ENCODE data around the gene DCLK1. TPM values are rescaled to one million over a fixed set of nuclear protein-coding genes. Genes with fewer than 3 reads are reported as not detected.

DCLK1 gene
- total RNA-seq, 4 donors from 2014 or later: 3.8 to 10.0 (median 8.2) TPM

DNA sequence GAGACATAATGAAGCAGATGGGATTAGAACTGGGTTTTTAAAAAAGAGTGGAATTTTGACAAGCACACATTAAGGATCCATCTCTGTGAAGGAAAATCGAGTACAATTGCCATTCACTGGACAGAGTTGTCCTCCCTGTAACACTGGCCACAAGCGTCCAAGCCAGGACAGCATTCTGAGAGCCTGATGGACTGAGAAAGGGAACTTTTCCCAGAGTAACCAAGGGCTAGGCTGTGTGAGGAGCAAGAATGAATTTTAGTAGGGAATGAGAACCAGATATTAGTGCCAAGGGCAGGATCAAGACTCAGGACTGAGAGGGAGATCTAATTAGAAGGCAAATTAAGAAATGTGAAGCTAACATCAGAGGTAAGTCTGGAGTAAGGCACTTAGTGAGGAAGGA, 73.1 kb downstream of the DCLK1 start:
- ATAC-seq (no peak), DNase-seq (no peak)
- H3K9me3 ChIP-seq: no peaks in the 10 kb centered on the region
- in situ Hi-C loops (cut with MboI; ENCODE audit: low sequenced_read_pairs in 4 of 4) (no loop called here), intact Hi-C loops (cut with DNase I; ENCODE audit: low total_unique reads) (no loop called here)
- H3K4me3 ChIP-seq: no peak overlapping the region
- TF ChIP-seq, protein P1, sequence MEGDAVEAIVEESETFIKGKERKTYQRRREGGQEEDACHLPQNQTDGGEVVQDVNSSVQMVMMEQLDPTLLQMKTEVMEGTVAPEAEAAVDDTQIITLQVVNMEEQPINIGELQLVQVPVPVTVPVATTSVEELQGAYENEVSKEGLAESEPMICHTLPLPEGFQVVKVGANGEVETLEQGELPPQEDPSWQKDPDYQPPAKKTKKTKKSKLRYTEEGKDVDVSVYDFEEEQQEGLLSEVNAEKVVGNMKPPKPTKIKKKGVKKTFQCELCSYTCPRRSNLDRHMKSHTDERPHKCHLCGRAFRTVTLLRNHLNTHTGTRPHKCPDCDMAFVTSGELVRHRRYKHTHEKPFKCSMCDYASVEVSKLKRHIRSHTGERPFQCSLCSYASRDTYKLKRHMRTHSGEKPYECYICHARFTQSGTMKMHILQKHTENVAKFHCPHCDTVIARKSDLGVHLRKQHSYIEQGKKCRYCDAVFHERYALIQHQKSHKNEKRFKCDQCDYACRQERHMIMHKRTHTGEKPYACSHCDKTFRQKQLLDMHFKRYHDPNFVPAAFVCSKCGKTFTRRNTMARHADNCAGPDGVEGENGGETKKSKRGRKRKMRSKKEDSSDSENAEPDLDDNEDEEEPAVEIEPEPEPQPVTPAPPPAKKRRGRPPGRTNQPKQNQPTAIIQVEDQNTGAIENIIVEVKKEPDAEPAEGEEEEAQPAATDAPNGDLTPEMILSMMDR (IDR thresholded peaks at IDR 0.05 in 4 of 5, conservative IDR thresholded peaks at IDR 0.05 in 1 of 5): no peak
- TF ChIP-seq POLR2A (IDR thresholded peaks at IDR 0.05): no peak
- no peak overlapping the region for H3K27ac ChIP-seq
- H3K4me1 ChIP-seq: no peaks in the 10 kb centered on the region
- no peaks in the 10 kb centered on the region for H3K27me3 ChIP-seq
- H3K36me3 ChIP-seq: no peaks in the 10 kb centered on the region

DNA sequence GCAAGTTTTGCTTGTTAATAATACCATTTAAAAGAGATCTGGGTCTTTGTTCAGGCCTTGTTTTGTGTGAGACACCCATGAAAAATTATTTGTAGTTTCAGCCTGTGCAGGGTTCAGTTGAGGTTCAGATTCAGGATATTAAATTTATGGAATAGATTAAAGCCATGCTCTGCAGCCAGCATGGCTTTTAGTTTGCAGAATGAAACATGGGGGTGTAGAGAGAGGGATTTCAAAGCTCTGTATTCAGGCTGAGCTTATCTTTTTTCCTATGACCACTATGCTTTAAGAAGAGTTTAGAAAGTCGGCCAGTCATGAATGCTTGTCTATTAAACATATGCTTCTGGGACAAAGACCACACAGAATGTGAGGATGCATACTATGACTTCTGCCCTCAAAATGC, 73.6 kb downstream of the DCLK1 start:
- DNase-seq: no peak
- no peak overlapping the region for H3K27ac ChIP-seq
- intact Hi-C loops (cut with DNase I; ENCODE audit: low total_unique reads) (no loop called here), in situ Hi-C loops (cut with MboI; ENCODE audit: low sequenced_read_pairs in 4 of 4) (no loop called here)
- H3K27me3 ChIP-seq: no peaks in the 10 kb centered on the region
- H3K4me1 ChIP-seq: no peaks in the 10 kb centered on the region
- no peaks in the 10 kb centered on the region for H3K9me3 ChIP-seq
- no peaks in the 10 kb centered on the region for H3K36me3 ChIP-seq
- H3K4me3 ChIP-seq: no peak overlapping the region
- no peak for ATAC-seq
- TF ChIP-seq POLR2A (IDR thresholded peaks at IDR 0.05): no peak
- TF ChIP-seq, protein P1 (IDR thresholded peaks at IDR 0.05 in 4 of 5, conservative IDR thresholded peaks at IDR 0.05 in 1 of 5): no peak

DNA sequence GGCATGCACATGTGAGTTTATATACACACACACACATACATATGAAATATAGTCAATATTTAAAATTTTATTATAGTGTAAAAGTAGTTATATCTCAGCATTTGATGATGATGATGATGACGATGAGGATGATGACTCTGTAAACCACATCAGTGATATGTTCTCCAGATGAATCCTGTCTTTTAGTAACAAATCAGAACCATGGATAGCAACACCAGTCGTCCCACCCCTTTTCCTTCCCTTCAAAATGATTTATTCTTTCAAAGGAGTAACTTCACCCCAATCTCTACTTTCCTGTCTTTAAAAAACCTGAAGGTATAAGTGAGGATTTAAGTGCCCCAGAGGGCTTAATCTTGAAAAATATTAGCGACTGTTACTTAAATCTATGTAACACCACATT, 74.1 kb downstream of the DCLK1 start:
- no peak for ATAC-seq
- H3K9me3 ChIP-seq: no peaks in the 10 kb centered on the region
- H3K27me3 ChIP-seq: no peaks in the 10 kb centered on the region
- H3K4me1 ChIP-seq: no peaks in the 10 kb centered on the region
- H3K27ac ChIP-seq: no peak overlapping the region
- no peak overlapping the region for H3K4me3 ChIP-seq
- no peak for DNase-seq
- TF ChIP-seq, protein P1 (IDR thresholded peaks at IDR 0.05 in 4 of 5, conservative IDR thresholded peaks at IDR 0.05 in 1 of 5): no peak
- no peak for TF ChIP-seq POLR2A (IDR thresholded peaks at IDR 0.05)
- no peaks in the 10 kb centered on the region for H3K36me3 ChIP-seq
- intact Hi-C loops (cut with DNase I; ENCODE audit: low total_unique reads): no loop called here
- in situ Hi-C loops (cut with MboI; ENCODE audit: low sequenced_read_pairs in 4 of 4): no loop called here

DNA sequence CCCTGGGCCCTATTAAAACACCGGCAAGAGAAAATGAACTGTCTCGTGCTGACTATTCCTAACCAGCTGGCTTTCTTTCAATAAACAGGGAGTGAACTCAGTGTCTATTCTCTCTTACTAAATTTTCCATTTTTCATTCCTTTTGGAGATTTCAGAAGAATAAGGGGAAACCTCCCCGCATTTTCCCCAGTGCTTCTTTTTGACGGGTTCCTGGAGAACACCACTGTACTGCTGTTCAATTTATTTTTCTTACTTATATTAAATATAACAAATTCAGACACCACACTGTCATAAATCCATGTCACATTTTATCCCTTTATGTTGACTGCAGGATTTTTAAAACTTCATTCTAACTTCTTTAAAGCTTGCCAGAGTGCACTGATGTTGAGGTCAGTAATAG, 75.8 kb downstream of the DCLK1 start:
- Histone ChIP-seq H3K4me3 (no peak overlapping the region), H3K27me3 (no peaks in the 10 kb centered on the region), H3K36me3 (no peaks in the 10 kb centered on the region), H3K27ac (no peak overlapping the region), H3K4me1 (no peaks in the 10 kb centered on the region), H3K9me3 (no peaks in the 10 kb centered on the region)
- intact Hi-C loops (cut with DNase I; ENCODE audit: low total_unique reads) (no loop called here), in situ Hi-C loops (cut with MboI; ENCODE audit: low sequenced_read_pairs in 4 of 4) (no loop called here)
- TF ChIP-seq, protein P1 (IDR thresholded peaks at IDR 0.05 in 4 of 5, conservative IDR thresholded peaks at IDR 0.05 in 1 of 5): no peak
- TF ChIP-seq POLR2A (IDR thresholded peaks at IDR 0.05): no peak
- DNase-seq (no peak), ATAC-seq (no peak)

DNA sequence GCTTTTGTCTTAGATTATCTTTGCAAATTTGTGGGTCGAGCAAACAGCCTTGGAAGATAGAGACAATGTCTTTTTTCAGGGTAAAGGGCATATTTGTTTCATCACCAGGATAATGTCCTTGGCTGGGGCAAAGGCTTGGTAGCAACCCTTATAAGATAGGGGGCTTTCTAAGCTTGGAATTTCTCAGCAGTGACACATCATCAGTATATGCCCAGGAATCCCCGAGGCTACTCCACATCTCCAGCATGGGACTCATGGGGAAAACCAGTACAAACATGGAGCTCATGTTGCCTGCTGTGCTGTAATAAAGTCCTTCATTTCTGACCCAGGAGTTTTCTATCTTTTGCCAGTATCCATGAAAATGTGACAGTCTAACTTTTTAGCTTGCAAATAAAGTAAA, 77.1 kb downstream of the DCLK1 start:
- intact Hi-C loops (cut with DNase I; ENCODE audit: low total_unique reads) (no loop called here), in situ Hi-C loops (cut with MboI; ENCODE audit: low sequenced_read_pairs in 4 of 4) (no loop called here)
- Histone ChIP-seq H3K36me3 (no peaks in the 10 kb centered on the region), H3K27ac (no peak overlapping the region), H3K27me3 (no peaks in the 10 kb centered on the region), H3K4me1 (no peaks in the 10 kb centered on the region), H3K4me3 (no peak overlapping the region), H3K9me3 (no peaks in the 10 kb centered on the region)
- DNase-seq (no peak), ATAC-seq (no peak)
- no peak for TF ChIP-seq POLR2A (IDR thresholded peaks at IDR 0.05)

Data from gastrocnemius medialis (tissue), 4 donors.